ENCODE data around the gene MED26.

MED26 gene

GRCh38 chr19:16591803-16592556 is 36.0 kb downstream of the MED26 start (continued):
- TF ChIP-seq ZNF645 (tag by site-specific recombination; IDR thresholded peaks at IDR 0.05) = no peak
- 0 out of 2 replicates have a peak, but pooled peaks have one; percentile 43 for TF ChIP-seq PRDM10 (tag by site-specific recombination; IDR thresholded peaks at IDR 0.05)
- no peak for TF ChIP-seq ZXDB (tag by site-specific recombination; IDR thresholded peaks at IDR 0.05)
- no peak for TF ChIP-seq ZNF433 (tag by site-specific recombination; IDR thresholded peaks at IDR 0.05; ENCODE audit: low read depth)
- no peak for TF ChIP-seq ZNF658 (tag by site-specific recombination; IDR thresholded peaks at IDR 0.05)
- TF ChIP-seq ZBTB17 (tag by site-specific recombination; IDR thresholded peaks at IDR 0.05) = no peak
- TF ChIP-seq ZNF600 (tag by site-specific recombination; IDR thresholded peaks at IDR 0.05) = peak; percentile 89
- TF ChIP-seq ZNF623 (tag by site-specific recombination; IDR thresholded peaks at IDR 0.05) = no peak
- TF ChIP-seq SCRT1 (tag by site-specific recombination; IDR thresholded peaks at IDR 0.05; ENCODE audit: borderline replicate concordance) = no peak
- TF ChIP-seq ZBTB7A (tag by site-specific recombination; IDR thresholded peaks at IDR 0.05; ENCODE audit: low read depth) = no peak
- 0 out of 2 replicates have a peak, but pooled peaks have one; percentile 21 for TF ChIP-seq ZIC2 (tag by site-specific recombination; IDR thresholded peaks at IDR 0.05)
- TF ChIP-seq OVOL3 (tag by site-specific recombination; IDR thresholded peaks at IDR 0.05) = no peak
- no peak for TF ChIP-seq ZBTB44 (tag by site-specific recombination; IDR thresholded peaks at IDR 0.05)
- 0 out of 2 replicates have a peak, but pooled peaks have one; percentile 11 for TF ChIP-seq GLIS1 (tag by site-specific recombination; IDR thresholded peaks at IDR 0.05)
- TF ChIP-seq ZNF121 (tag by site-specific recombination; IDR thresholded peaks at IDR 0.05) = no peak

- peaks cover 29% of the 10 kb centered on the region for H3K4me1 ChIP-seq (ENCODE audit: control insufficient read depth, insufficient read depth, low read length)
- no peaks in the 10 kb centered on the region for H3K36me3 ChIP-seq (ENCODE audit: control insufficient read depth in 2 of 2, insufficient read depth in 1 of 2, low read length in 2 of 2)
- ChIA-PET POLR2A (no interaction called here), CTCF (no interaction called here)
- no peak overlapping the region for H3K27ac ChIP-seq (ENCODE audit: extremely low read depth, low read depth, low read length)
- H3K4me3 ChIP-seq (ENCODE audit: low read depth, low read length) = no peak overlapping the region
- no peaks in the 10 kb centered on the region for H3K9me3 ChIP-seq (ENCODE audit: control insufficient read depth, insufficient read depth, low read depth, low read length)
- TF ChIP-seq ZNF132 (tag by site-specific recombination; IDR thresholded peaks at IDR 0.05; ENCODE audit: borderline replicate concordance) (no peak), GFI1B (tag by site-specific recombination; IDR thresholded peaks at IDR 0.05) (peak; percentile 78; the same call in 1 of the 2 replicates), ZNF530 (tag by site-specific recombination; IDR thresholded peaks at IDR 0.05; ENCODE audit: low read depth) (peak; percentile 74; the same call in 1 of the 2 replicates), ZBTB8A (tag by site-specific recombination; IDR thresholded peaks at IDR 0.05) (peak; percentile 91), ZNF404 (tag by site-specific recombination; IDR thresholded peaks at IDR 0.05) (peak; percentile 78; the same call in 1 of the 2 replicates), ZNF626 (tag by site-specific recombination; IDR thresholded peaks at IDR 0.05) (no peak), ZNF155 (tag by site-specific recombination; IDR thresholded peaks at IDR 0.05) (no peak), ZNF354C (tag by site-specific recombination; IDR thresholded peaks at IDR 0.05; ENCODE audit: borderline replicate concordance, low read depth) (peak; percentile 92; the same call in 1 of the 2 replicates), ZNF292 (tag by site-specific recombination; IDR thresholded peaks at IDR 0.05; ENCODE audit: borderline replicate concordance, low read depth) (peak; percentile 85; the same call in 1 of the 2 replicates), ZNF140 (tag by site-specific recombination; IDR thresholded peaks at IDR 0.05) (peak; percentile 83), ZNF639 (tag by site-specific recombination; IDR thresholded peaks at IDR 0.05) (peak; percentile 79; the same call in 1 of the 2 replicates), ZNF114 (tag by site-specific recombination; IDR thresholded peaks at IDR 0.05) (no peak), ZNF600 (tag by site-specific recombination; IDR thresholded peaks at IDR 0.05) (no peak), ZNF366 (tag by site-specific recombination; conservative IDR thresholded peaks at IDR 0.05) (peak; percentile 51)
Observed at GRCh38 chr19:16590876-16591802, 36.9 kb downstream of the MED26 start.

Data from HEK293 (cell line).